HG03439 (cell line): ENCODE measurements around the gene SLC8B1.
"Not testable (repeated sequence)": the region's sequence is repeated elsewhere in the genome, so short reads cannot be mapped to it uniquely, and the experiment has no call there.

Experiments
- ATAC-seq: cut with Tn5 transposase; IDR thresholded peaks from one replicate; pipeline ENCODE4 v1.9.1; 2021; ENCODE audit warnings: mild to moderate bottlenecking, moderate library complexity; ENCODE audit not compliant: unreplicated experiment

SLC8B1 gene

GRCh38 chr12:113358381-113359132, 23.6 kb upstream of the SLC8B1 start, which contains the start of gene PLBD2:
PLBD2 (plus strand) TSS chr12:113358587; CDS start chr12:113358601, 14 bp downstream.
- ATAC-seq: peak; percentile 84

- not testable (repeated sequence) for ATAC-seq
Measured at GRCh38 chr12:113354192-113354591, 19.3 kb upstream of the SLC8B1 start.

GRCh38 chr12:113351089-113351488, 16.2 kb upstream of the SLC8B1 start:
- no peak for ATAC-seq

- ATAC-seq: no peak
Measured at GRCh38 chr12:113348849-113349536, 14.1 kb upstream of the SLC8B1 start.

GRCh38 chr12:113347892-113348291, 13.0 kb upstream of the SLC8B1 start:
- no peak for ATAC-seq

- no peak for ATAC-seq
Measured at GRCh38 chr12:113347107-113347506, 12.2 kb upstream of the SLC8B1 start.

- ATAC-seq: no peak
Measured at GRCh38 chr12:113346353-113346752, 11.4 kb upstream of the SLC8B1 start.

- ATAC-seq: no peak
Measured at GRCh38 chr12:113345318-113345717, 10.4 kb upstream of the SLC8B1 start.

GRCh38 chr12:113341535-113341934, 6.6 kb upstream of the SLC8B1 start:
- ATAC-seq: no peak

- ATAC-seq: no peak
Measured at GRCh38 chr12:113340061-113340460, 5.2 kb upstream of the SLC8B1 start.

- no peak for ATAC-seq
Measured at GRCh38 chr12:113339540-113339939, 4.6 kb upstream of the SLC8B1 start.

- ATAC-seq: peak; percentile 17
Measured at GRCh38 chr12:113333877-113334785, 778 bp downstream of the SLC8B1 start.

- ATAC-seq: no peak
Measured at GRCh38 chr12:113333418-113333750, 1.5 kb downstream of the SLC8B1 start.

- ATAC-seq: no peak
Measured at GRCh38 chr12:113332688-113333417, 2.1 kb downstream of the SLC8B1 start.

GRCh38 chr12:113330505-113330904, 4.4 kb downstream of the SLC8B1 start:
- no peak for ATAC-seq

- ATAC-seq: no peak
Measured at GRCh38 chr12:113329791-113330417, 5.0 kb downstream of the SLC8B1 start.

GRCh38 chr12:113329022-113329790, 5.7 kb downstream of the SLC8B1 start:
- ATAC-seq: no peak

GRCh38 chr12:113328368-113328889, 6.5 kb downstream of the SLC8B1 start:
- ATAC-seq: no peak

- ATAC-seq: no peak
Measured at GRCh38 chr12:113326775-113327395, 8.0 kb downstream of the SLC8B1 start.
